Inflammatory macrophage treated with lipopolysaccharide for 4 hours (primary cell): Measurements from ENCODE around the gene MAMSTR.
A peak's percentile ranks its signal among the peaks of the same experiment; 100 is the strongest.
"Not testable (repeated sequence)": the region's sequence is repeated elsewhere in the genome, so short reads cannot be mapped to it uniquely, and the experiment has no call there.

Experiments
- DNase-seq: peaks from one replicate; pipeline ENCODE4 v3.0.0-alpha.2; 2020

MAMSTR gene

GRCh38 chr19:48685583-48685982 is 33.9 kb downstream of the MAMSTR start:
- no peak for DNase-seq

DNA sequence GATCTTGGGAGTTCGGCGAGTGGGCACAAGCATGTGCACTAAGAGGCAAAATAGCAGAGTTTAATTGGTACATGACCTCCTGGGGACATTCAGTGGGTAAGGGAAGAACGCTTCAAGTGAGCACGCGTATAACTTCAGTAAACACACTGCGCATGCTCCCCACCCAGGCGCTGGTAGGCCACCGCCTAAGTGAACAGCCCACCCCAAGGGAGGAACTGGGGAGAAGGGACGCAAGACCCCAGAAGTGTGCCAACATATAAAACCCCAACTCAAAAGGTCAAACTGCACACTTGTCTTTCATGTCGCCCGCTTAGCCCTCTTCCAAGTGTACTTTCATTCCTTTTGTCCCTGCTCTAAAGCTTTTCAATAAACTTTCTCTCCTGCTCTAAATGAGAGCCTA is 36.2 kb downstream of the MAMSTR start:
- peak; percentile 10 for DNase-seq

- DNase-seq = peak; percentile 73
Observed at GRCh38 chr19:48681127-48681470, 38.4 kb downstream of the MAMSTR start.

DNA sequence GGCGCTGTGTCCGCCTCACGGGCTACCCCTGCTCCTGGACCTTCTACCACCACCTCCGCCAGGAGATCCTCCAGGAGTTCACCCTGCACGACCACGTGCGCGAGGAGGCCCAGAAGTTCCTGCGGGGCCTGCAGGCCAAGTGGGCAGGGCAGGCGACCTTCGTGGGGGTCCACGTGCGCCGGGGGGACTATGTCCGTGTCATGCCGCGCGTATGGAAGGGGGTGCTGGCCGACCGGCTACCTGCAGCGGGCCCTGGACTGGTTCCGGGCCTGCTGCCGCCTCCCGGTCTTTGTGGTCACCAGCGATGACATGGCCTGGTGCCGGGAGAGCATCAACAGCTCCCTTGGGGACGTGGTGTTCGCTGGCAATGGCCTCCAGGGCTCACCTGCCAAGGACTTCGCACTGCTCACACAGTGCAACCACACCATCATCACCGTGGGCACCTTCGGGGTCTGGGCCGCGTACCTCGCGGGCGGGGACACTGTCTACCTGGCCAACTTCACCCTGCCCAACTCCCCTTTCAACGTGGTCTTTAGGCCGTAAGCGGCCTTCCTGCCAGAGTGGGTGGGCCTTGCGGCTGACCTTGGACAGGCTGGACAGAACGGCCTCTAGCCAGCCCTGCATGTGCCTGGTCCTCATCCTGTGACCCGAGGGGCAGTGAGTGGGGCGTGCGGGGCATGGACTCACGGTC is 38.9 kb downstream of the MAMSTR start:
- DNase-seq = no peak

DNA sequence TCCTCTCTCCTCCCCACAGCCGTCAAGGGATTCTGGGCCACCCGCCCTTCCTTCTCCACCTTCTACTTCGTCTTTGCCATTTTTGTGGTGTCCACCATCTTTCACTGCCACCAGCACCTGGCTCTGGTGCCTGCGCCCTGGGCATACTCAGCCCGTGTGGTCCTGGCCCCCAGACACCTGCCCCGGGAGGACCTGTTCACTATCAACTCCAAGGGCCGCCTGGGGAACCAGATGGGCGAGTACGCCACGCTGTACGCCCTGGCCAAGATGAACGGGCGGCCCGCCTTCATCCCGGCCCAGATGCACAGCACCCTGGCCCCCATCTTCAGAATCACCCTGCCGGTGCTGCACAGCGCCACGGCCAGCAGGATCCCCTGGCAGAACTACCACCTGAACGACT is 39.5 kb downstream of the MAMSTR start:
- not testable (repeated sequence) for DNase-seq

GRCh38 chr19:48678201-48678600 is 41.3 kb downstream of the MAMSTR start:
- no peak for DNase-seq

- no peak for DNase-seq
Observed at GRCh38 chr19:48676887-48677286, 42.6 kb downstream of the MAMSTR start.

- no peak for DNase-seq
Observed at GRCh38 chr19:48676487-48676886, 43.0 kb downstream of the MAMSTR start.

GRCh38 chr19:48674921-48675824 is 44.4 kb downstream of the MAMSTR start:
- peak; percentile 87 for DNase-seq

GRCh38 chr19:48674216-48674809 is 45.2 kb downstream of the MAMSTR start:
- DNase-seq = no peak

- no peak for DNase-seq
Observed at GRCh38 chr19:48673436-48674100, 46.0 kb downstream of the MAMSTR start.

GRCh38 chr19:48672994-48673393 is 46.5 kb downstream of the MAMSTR start, which contains the start of gene NTN5:
NTN5 (minus strand) TSS chr19:48673017; CDS start chr19:48670986, 2,031 bp downstream.
- no peak for DNase-seq

DNA sequence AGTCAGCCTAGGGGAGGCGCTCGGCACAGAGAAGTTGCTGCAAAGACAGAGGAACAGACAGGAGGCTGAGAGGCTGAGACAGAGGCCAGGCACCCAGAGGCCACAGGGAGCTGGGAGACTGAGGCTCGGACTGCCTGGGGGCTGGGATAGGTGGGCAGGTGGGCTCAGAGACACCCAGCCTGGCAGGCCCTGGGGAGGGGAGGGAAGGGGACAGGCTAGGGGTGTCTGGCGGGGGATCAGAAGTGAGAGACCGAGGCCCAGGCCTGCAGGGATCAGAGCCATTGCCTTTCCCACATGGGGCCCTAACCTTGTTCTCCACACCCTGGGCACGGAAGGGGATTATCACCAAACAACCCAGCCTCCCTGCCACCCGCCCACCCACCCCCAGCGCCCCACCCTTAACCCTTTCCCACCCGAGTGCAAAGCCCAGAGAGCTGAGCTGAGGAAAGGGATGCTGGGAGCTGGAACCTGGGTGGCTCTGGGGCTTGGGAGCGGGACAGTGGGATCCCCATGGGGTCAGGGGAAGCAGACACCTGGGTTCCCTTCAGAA is 48.0 kb downstream of the MAMSTR start:
- DNase-seq = no peak

GRCh38 chr19:48670699-48671445 is 48.7 kb downstream of the MAMSTR start:
- no peak for DNase-seq

DNA sequence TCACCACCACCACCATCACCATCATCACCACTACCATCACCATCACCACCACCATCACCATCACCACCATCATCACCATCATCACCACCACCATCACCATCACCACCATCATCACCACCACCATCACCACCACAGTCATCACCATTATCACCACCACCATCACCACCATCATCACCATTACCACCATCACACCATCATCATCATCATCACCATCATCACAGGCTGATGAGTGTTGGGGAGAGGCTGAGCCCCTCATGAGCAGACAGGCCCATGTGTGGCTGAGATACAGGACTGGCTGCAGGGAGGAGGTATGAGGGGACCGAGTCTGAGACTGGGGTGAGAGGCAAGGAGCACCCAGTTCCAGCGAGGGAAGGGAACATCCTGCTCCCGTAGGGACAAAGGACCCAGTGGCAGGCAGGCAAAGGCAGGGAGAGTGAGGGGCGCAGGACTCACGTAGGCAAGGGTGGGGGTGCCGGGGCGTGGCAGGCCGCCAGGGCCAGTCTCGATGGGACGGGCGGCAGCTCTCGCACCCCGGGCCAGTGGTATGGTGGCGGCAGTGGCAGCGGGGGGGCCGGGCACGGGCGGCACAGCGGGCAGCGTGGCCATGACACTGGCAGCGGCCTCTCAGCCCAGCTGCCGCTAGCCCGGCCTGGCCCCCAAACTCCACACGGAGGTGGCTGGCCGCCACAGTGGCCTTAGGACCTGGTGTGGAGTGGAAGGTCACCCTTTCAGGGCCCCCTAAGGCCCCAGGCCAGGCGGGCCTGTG is 49.4 kb downstream of the MAMSTR start:
- DNase-seq = no peak

DNA sequence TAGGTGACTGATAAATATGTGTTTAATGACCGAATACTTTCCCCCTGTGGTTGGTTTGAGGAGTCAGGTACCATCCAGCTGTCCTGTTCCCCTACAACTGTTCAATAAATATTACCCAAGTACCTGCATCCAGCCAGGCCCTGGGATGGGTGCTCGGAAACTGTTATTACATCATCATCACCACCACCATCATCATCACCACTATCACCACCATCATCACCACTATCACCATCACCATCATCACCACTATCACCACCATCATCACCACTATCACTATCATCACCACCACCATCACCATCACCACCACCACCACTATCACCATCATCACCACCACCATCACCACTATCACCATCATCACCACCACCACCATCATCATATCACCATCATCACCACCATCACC is 50.8 kb downstream of the MAMSTR start:
- DNase-seq = no peak

DNA sequence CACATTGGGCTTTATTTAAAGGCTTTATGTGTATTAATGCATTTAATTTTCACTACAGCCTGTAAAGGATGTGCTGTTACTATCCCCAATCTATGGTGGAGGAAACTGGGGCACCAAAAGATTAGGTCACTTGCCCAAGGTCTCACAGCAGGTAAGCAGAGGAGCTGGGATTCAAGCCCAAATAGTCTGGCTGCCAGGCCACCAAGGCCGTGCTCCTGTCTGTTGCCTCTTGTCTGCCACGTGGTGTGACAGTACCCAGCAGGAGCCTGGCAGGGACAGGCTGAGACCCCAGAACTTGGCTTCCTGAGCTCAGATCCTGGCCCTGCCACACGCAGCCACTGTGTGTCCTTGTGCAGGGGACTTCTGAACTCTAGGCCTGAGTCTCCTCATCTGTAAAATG is 51.2 kb downstream of the MAMSTR start:
- no peak for DNase-seq

GRCh38 chr19:48665786-48666185 is 53.7 kb downstream of the MAMSTR start:
- no peak for DNase-seq

- no peak for DNase-seq
Observed at GRCh38 chr19:48664476-48664875, 55.0 kb downstream of the MAMSTR start.

DNA sequence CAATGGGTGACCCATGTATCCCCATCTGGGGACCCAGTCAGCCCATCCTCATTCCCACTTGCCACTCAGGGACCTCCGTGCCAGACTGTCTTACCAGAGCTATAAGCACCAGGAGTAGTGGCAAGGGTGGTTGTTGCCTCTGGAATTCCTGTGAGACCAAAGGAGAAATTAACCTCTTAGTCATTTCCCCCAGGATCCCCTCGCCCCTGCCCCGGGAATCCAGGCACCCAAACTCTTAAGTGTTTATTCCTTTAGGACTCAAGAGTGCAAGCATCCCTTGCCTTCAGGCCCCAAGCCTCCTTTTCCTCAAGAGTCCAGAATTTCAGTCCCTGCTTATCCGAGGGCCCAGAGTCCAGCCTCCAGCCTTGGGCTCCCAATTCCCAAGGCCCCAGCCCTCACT is 55.9 kb downstream of the MAMSTR start:
- DNase-seq = no peak
